Uterus (tissue), 4 donors: ENCODE results near the gene CEP350. TPM values are rescaled to one million over a fixed set of nuclear protein-coding genes. Genes with fewer than 3 reads are reported as not detected.

Experiments
- DNase-seq, 2 donors: peaks; one replicate each; pipeline ENCODE4 v3.0.0-alpha.2; 2019 to 2020
- H3K27ac ChIP-seq, 2 donors: fragments of 200-600 bp; sonication (generic); 1 replicate in 1 of 2; 2 replicates in 1 of 2; pipeline ENCODE4 v1.5.1; 2016 to 2018
- H3K27me3 ChIP-seq, 2 donors: fragments of 200-600 bp; sonication (generic); one replicate each; pipeline ENCODE4 v1.5.1; 2018 to 2019; ENCODE audit warnings: control low read depth in 1 of 2
- H3K36me3 ChIP-seq, 2 donors: fragments of 200-600 bp; sonication (generic); one replicate each; pipeline ENCODE4 v1.5.1; 2019; ENCODE audit warnings: control low read depth in 1 of 2
- H3K4me1 ChIP-seq, 2 donors: fragments of 200-600 bp; sonication (generic); one replicate each; pipeline ENCODE4 v1.5.1; 2018 to 2019; ENCODE audit warnings: control low read depth in 1 of 2
- H3K4me3 ChIP-seq, 2 donors: fragments of 200-600 bp; sonication (generic); 1 replicate in 1 of 2; 2 replicates in 1 of 2; pipeline ENCODE4 v1.5.1; 2018 to 2019; ENCODE audit warnings: mild to moderate bottlenecking in 1 of 2
- H3K9me3 ChIP-seq, 2 donors: fragments of 200-600 bp; sonication (generic); one replicate each; pipeline ENCODE4 v1.5.1; 2019; ENCODE audit warnings: control low read depth in 1 of 2
- POLR2A ChIP-seq, 2 donors: fragments of 450-650 bp; IDR thresholded peaks; one replicate each; pipeline ENCODE4 v1.6.1; 2016; ENCODE audit warnings: antibody characterized with exemption in 2 of 2, mild to moderate bottlenecking in 1 of 2, moderate library complexity in 1 of 2
- intact Hi-C: fragments of 100-400 bp; cut with DNase I; formaldehyde crosslinking; loops from one replicate; pipeline ENCODE4 v1.15.1; 2023; ENCODE audit warnings: low total_unique reads
- total RNA-seq, 4 donors: library from RNA; depleted of rRNA in 3 of 4; stranded (reverse); fragments of >200 nt in 3 of 4; gene quantifications; one replicate each; pipeline versions ENCODE4 v1.1.0 to v1.2.4, GENCODE V29; 2014 to 2023
- TF ChIP-seq, protein P1 (sequence below), 4 experiments: fragments of 200-600 bp in 2 of 4; fragments of 450-650 bp in 2 of 4; sonication (generic) in 2 of 4; IDR thresholded peaks; one replicate each; pipeline ENCODE4 v1.5.1; 2016 to 2019; ENCODE audit warnings: antibody characterized with exemption in 4 of 4, mild to moderate bottlenecking in 2 of 4, moderate library complexity in 1 of 4
- donor health status: DM: yes; HTN: yes; CAD: no.

Gene CEP350
- total RNA-seq, 4 donors from 2014 or later = 28.5 to 97.3 (median 82.7) TPM

DNA sequence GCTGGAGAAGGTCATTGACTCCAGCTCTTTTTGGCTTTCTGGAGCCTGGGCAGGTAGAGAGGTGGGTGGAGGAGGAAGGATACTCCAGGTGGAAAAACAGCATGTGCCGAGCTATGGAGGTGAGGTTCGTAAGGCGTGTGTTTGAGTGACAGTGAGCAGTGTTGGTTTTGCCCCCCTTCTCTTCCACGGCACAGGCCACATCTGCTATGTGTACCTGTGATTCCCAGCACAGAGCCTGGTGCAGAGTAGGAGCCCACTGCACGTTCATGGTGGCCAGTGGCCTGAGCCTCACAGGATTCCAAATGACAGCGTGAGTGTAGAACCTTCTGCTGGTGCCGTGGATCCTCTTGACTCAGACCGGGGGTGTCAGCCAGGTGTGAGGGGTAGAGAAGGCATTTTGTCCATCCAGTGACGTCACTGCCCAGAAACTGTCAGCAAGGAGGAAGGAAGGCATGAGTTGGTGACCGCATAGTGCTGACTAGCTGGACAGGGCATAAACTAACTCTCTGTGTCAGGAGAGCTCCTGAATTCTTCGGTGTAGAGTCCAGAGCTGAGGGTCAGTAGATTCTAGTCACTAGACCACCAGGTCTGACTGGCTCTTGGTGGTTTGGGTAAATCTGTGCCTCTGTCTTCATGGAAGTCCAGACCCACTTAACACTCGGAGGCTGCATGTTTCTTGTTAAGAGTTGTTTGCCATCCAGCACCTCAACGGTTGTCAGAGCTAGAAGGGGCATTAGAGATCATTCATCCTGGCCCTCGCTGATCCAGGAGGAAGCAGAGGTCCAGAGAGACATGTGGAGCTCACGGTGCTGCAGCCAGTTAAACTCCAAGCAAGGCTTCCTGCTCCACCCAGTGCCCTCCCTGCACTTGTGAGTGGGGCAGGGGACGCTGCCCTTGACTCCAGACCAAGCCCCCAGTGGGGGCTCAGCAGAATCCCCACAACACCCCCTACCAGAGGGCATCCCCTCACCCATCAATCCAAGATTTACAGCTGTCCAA, 203.8 kb downstream of the CEP350 start:
- intact Hi-C loops = no loop called here
- H3K27ac ChIP-seq = no peak overlapping the region
- H3K27me3 ChIP-seq = no peaks in the 10 kb centered on the region
- no peaks in the 10 kb centered on the region for H3K9me3 ChIP-seq
- no peaks in the 10 kb centered on the region for H3K4me1 ChIP-seq
- H3K36me3 ChIP-seq = no peaks in the 10 kb centered on the region
- no peak overlapping the region for H3K4me3 ChIP-seq
- TF ChIP-seq, protein P1, sequence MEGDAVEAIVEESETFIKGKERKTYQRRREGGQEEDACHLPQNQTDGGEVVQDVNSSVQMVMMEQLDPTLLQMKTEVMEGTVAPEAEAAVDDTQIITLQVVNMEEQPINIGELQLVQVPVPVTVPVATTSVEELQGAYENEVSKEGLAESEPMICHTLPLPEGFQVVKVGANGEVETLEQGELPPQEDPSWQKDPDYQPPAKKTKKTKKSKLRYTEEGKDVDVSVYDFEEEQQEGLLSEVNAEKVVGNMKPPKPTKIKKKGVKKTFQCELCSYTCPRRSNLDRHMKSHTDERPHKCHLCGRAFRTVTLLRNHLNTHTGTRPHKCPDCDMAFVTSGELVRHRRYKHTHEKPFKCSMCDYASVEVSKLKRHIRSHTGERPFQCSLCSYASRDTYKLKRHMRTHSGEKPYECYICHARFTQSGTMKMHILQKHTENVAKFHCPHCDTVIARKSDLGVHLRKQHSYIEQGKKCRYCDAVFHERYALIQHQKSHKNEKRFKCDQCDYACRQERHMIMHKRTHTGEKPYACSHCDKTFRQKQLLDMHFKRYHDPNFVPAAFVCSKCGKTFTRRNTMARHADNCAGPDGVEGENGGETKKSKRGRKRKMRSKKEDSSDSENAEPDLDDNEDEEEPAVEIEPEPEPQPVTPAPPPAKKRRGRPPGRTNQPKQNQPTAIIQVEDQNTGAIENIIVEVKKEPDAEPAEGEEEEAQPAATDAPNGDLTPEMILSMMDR (IDR thresholded peaks at IDR 0.05) = no peak
- TF ChIP-seq POLR2A (IDR thresholded peaks at IDR 0.05) = no peak
- DNase-seq = no peak

- Histone ChIP-seq H3K27me3 (no peaks in the 10 kb centered on the region), H3K36me3 (no peaks in the 10 kb centered on the region), H3K27ac (no peak overlapping the region), H3K4me1 (no peaks in the 10 kb centered on the region), H3K9me3 (no peaks in the 10 kb centered on the region), H3K4me3 (no peak overlapping the region)
- TF ChIP-seq, protein P1 (IDR thresholded peaks at IDR 0.05) = no peak
- no peak for TF ChIP-seq POLR2A (IDR thresholded peaks at IDR 0.05)
- intact Hi-C loops = no loop called here
- no peak for DNase-seq
Measured at GRCh38 chr1:180160357-180160756, 205.7 kb downstream of the CEP350 start.

DNA sequence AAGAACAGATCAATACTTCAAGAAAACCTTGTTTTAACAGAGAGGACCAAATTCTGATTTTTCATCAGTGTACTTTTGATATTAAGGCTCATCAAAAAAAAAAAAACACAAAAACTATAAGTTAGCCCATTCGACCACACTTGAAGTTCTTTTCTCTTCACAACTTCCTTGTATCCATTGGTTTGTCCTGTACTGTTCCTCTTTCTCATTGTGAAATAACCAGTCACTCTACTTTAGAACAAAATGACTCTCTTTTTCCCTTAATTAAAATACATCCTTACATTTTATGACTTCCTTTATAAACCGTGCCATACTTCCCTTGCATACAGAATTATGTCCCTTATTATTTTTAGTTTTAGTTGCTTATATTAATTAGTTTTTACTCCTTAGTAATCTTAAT, 208.4 kb downstream of the CEP350 start:
- no peak for DNase-seq
- Histone ChIP-seq H3K4me1 (peaks cover 0 to 10% of the 10 kb centered on the region in 2 donors), H3K4me3 (no peak overlapping the region), H3K9me3 (no peaks in the 10 kb centered on the region), H3K27me3 (no peaks in the 10 kb centered on the region), H3K27ac (no peak overlapping the region), H3K36me3 (no peaks in the 10 kb centered on the region)
- intact Hi-C loops = no loop called here
- TF ChIP-seq POLR2A (IDR thresholded peaks at IDR 0.05) = no peak
- TF ChIP-seq, protein P1 (IDR thresholded peaks at IDR 0.05) = no peak

Other genes starting within 250 kb of the CEP350 start
- gene FAM163A, start 211.5 kb upstream of the CEP350 start, total RNA-seq = under 1 TPM in 1 of 4 donors, not detected in 3; 0.21 TPM
- gene TOR1AIP2, start 77.0 kb upstream of the CEP350 start, total RNA-seq = 10 to 100 TPM; 32.1 to 94.4 (median 58.8) TPM
- 10 to 100 TPM; 56.9 to 90.8 (median 72.0) TPM for gene TOR1AIP1, start 72.5 kb upstream of the CEP350 start, total RNA-seq
- gene QSOX1, start 200.1 kb downstream of the CEP350 start, total RNA-seq = 10 to 100 TPM; 18.2 to 96.8 (median 57.7) TPM